Fibroblast of pulmonary artery (primary cell): ENCODE data around the gene RGL1.
A peak's percentile ranks its signal among the peaks of the same experiment; 100 is the strongest.

ENCODE experiments used
- DNase-seq: peaks from one replicate; pipeline ENCODE4 v3.0.0-alpha.2; 2010; ENCODE audit warnings: low read depth
- H3K4me3 ChIP-seq: replicated peaks from 2 replicates; pipeline ENCODE4 v1.5.1; 2011; ENCODE audit warnings: low read depth, mild to moderate bottlenecking, control low read depth, low read length, moderate library complexity
- TF ChIP-seq, protein P1 (sequence below): IDR thresholded peaks from 2 replicates; pipeline ENCODE4 v1.5.1; 2011; ENCODE audit warnings: mild to moderate bottlenecking, control low read depth, low read length, inconsistent platforms; ENCODE audit errors: missing control alignments

The RGL1 gene

DNA sequence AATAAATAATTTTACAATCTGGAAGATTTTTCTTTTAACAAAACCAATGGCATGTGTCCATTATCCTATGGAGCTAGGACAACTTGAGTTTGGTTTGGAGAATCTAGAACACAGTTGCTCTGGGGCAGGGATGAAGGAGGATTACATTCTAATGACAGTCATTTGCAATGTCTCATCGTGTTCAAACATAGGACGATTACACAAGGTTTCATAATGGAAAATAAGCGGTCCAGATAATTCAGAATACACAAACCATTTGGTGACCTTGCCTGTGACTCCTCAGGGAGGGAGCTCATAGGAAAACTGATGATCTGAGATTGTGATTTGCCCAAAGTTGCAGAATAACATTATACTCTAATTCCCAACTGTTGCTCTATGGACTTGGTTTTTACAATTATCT, 27.6 kb upstream of the RGL1 start:
- no peak overlapping the region for H3K4me3 ChIP-seq
- peak; percentile 16 for DNase-seq

DNA sequence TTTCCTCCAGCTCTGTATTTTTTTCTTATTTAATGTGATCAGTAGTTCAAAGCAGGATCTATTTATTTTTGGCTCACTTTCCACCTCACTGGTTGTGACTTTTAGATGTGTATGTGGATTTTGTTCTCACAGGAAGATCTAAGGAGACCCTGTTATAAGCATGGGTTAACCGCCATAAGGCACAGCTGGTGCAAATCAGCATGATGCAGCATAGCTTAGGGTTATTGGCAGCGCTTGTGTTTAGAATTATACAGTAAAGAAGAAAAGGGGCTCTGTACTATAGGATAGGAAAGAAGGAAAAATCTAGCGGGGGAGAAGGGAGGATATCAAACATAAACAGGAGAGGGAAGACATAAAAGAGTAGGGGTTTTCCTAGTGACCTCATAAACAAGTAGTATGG, 26.9 kb upstream of the RGL1 start:
- no peak for DNase-seq
- no peak overlapping the region for H3K4me3 ChIP-seq
- TF ChIP-seq, protein P1, sequence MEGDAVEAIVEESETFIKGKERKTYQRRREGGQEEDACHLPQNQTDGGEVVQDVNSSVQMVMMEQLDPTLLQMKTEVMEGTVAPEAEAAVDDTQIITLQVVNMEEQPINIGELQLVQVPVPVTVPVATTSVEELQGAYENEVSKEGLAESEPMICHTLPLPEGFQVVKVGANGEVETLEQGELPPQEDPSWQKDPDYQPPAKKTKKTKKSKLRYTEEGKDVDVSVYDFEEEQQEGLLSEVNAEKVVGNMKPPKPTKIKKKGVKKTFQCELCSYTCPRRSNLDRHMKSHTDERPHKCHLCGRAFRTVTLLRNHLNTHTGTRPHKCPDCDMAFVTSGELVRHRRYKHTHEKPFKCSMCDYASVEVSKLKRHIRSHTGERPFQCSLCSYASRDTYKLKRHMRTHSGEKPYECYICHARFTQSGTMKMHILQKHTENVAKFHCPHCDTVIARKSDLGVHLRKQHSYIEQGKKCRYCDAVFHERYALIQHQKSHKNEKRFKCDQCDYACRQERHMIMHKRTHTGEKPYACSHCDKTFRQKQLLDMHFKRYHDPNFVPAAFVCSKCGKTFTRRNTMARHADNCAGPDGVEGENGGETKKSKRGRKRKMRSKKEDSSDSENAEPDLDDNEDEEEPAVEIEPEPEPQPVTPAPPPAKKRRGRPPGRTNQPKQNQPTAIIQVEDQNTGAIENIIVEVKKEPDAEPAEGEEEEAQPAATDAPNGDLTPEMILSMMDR: no peak

More for the DNA sequence above, 27.6 kb upstream of the RGL1 start:
- TF ChIP-seq, protein P1: no peak

DNA sequence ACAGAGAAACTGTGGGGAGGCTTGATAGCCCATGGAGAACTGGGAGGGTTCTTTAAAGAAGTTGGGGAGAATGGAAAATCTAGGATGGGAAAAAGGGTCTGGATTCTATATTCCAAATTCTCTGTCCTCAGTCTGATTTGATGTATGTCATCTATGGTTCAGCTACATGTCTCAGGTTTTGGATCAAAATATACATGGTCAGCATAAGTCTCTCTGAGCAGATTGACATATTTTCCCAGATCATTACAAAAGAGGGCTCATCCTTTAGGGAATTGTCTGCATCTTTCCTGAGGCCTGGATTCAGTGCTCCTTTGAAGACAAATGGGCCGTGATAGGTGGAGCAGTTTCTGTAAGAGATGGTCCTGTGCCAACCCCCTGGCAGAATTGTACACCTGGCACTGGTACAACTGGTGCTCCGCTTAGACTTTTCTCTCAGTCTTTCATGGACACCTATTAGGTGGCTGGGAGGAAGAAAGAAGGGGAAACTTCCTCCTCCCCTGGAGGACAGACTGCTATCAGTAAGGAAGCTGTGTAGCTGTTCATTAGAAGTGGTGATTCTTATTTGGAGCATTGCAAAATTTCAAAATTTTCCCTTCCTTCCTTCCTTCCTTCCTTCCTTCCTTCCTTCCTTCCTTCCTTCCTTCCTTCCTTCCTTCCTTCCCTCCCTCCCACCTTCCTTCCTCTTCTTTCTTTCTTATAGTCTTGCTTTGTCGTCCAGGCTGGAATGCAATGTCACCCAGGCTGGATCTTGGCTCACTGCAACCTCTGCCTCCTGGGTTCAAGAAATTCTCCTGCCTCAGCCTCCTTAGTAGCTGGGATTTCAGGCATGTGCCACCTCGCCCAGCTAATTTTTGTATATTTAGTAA, 26.1 kb upstream of the RGL1 start:
- no peak overlapping the region for H3K4me3 ChIP-seq
- DNase-seq: no peak
- TF ChIP-seq, protein P1: no peak

DNA sequence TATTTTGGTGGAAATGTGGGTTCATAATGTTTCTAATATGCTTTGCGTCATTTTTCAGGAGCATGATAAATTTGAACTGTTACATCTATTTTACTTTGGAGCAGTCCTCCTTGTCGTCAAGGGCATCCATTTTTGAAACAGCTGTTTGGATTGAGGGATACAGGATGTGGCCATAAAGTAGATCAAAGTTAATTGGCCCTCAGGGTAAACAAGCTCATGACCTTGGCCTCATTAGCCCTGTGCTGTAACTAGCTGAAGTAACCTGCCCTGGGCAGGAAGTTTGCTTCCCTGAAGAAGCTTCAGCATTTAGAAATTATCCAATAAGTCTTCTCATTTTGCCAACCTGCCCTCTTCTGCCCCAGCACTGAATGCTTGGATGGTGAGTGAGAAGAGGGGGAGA, 24.8 kb upstream of the RGL1 start:
- no peak overlapping the region for H3K4me3 ChIP-seq
- TF ChIP-seq, protein P1: no peak
- no peak for DNase-seq

DNA sequence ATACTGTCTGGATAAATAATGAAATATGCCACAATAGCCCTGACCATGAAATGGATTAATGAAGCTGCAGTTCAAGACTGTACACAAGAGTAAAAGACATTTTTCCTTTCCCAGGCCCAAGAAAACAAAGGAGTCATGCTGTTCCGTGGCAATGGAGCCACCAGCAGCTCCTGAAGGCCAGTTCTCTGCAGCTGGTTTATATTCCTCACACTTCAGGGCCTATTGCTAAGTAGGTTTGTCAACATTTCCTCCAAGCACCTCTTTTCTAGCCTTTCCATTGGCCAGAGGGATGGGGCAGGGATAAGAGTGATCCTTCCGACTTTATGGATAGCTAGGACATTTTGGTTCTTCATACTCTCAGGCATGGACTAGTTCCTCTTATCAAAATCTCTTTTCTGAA, 24.2 kb upstream of the RGL1 start:
- no peak for DNase-seq
- TF ChIP-seq, protein P1: no peak
- H3K4me3 ChIP-seq: no peak overlapping the region

DNA sequence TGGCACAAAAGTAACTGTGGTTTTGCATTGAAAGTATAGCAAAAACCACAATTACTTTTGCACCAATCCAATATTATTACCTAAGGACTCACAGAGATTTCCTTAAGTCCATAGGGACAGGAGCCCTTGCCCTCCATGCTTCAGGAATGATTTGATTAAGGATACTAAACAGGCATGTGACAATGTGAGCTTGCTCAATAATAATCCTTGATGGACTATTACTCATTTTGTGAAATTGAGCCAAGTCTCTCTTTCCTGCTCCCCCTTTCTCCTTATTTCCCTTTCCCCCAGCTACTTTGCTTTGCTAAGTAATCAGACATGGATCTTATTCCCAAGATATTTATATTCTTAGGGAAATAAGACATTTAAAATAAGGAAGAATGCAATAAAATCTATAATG, 21.6 kb upstream of the RGL1 start:
- DNase-seq: peak; percentile 60
- TF ChIP-seq, protein P1: no peak
- no peak overlapping the region for H3K4me3 ChIP-seq
